HG03196 (cell line): ENCODE data around the gene CRYBG1.

Source experiments
- ATAC-seq: cut with Tn5 transposase; IDR thresholded peaks from one replicate; pipeline ENCODE4 v1.9.1; 2021; ENCODE audit not compliant: unreplicated experiment

Gene CRYBG1

GRCh38 chr6:106520711-106521401, 160.3 kb downstream of the CRYBG1 start:
- ATAC-seq = peak; percentile 53

GRCh38 chr6:106522562-106523250, 162.2 kb downstream of the CRYBG1 start:
- ATAC-seq = no peak

GRCh38 chr6:106525107-106525881, 164.8 kb downstream of the CRYBG1 start:
- ATAC-seq = peak; percentile 39

- no peak for ATAC-seq
These were observed 165.4 kb downstream of the CRYBG1 start for GRCh38 chr6:106525882-106526275.

GRCh38 chr6:106527117-106527516, 166.6 kb downstream of the CRYBG1 start:
- ATAC-seq = no peak

- ATAC-seq = no peak
These were observed 167.5 kb downstream of the CRYBG1 start for GRCh38 chr6:106527979-106528378.

- no peak for ATAC-seq
These were observed 168.0 kb downstream of the CRYBG1 start for GRCh38 chr6:106528521-106528920.

GRCh38 chr6:106529438-106529837, 168.9 kb downstream of the CRYBG1 start:
- ATAC-seq = no peak

- no peak for ATAC-seq
These were observed 169.5 kb downstream of the CRYBG1 start for GRCh38 chr6:106530026-106530425.

GRCh38 chr6:106530502-106530901, 170.0 kb downstream of the CRYBG1 start:
- no peak for ATAC-seq

GRCh38 chr6:106533054-106533453, 172.5 kb downstream of the CRYBG1 start:
- ATAC-seq = no peak

- no peak for ATAC-seq
These were observed 173.5 kb downstream of the CRYBG1 start for GRCh38 chr6:106534004-106534403.

- ATAC-seq = no peak
These were observed 174.1 kb downstream of the CRYBG1 start for GRCh38 chr6:106534564-106534982.

- no peak for ATAC-seq
These were observed 174.5 kb downstream of the CRYBG1 start for GRCh38 chr6:106535012-106535411.

- ATAC-seq = no peak
These were observed 175.8 kb downstream of the CRYBG1 start for GRCh38 chr6:106536357-106536756.

- no peak for ATAC-seq
These were observed 176.3 kb downstream of the CRYBG1 start for GRCh38 chr6:106536851-106537250.

GRCh38 chr6:106537662-106538061, 177.1 kb downstream of the CRYBG1 start:
- no peak for ATAC-seq

GRCh38 chr6:106538145-106538544, 177.6 kb downstream of the CRYBG1 start:
- ATAC-seq = no peak

- ATAC-seq = no peak
These were observed 179.4 kb downstream of the CRYBG1 start for GRCh38 chr6:106539936-106540335.

GRCh38 chr6:106540432-106540831, 179.9 kb downstream of the CRYBG1 start:
- no peak for ATAC-seq

- no peak for ATAC-seq
These were observed 180.4 kb downstream of the CRYBG1 start for GRCh38 chr6:106540907-106541306.

- no peak for ATAC-seq
These were observed 185.8 kb downstream of the CRYBG1 start for GRCh38 chr6:106546261-106546690.
